H1 (cell line): ENCODE results near the gene TGFA.

Experiments used
- CTCF ChIP-seq, 3 experiments: IDR thresholded peaks; 1 replicate in 2 of 3; 2 replicates in 1 of 3; pipeline versions ENCODE4 v1.5.1 to v1.6.1; 2011; ENCODE audit warnings: low read length in 3 of 3, mild to moderate bottlenecking in 3 of 3, inconsistent platforms in 2 of 3, low read depth in 1 of 3, moderate library complexity in 1 of 3; ENCODE audit not compliant: insufficient read depth in 1 of 3; ENCODE audit errors: control extremely low read depth in 1 of 3
- GABPA ChIP-seq: IDR thresholded peaks from 2 replicates; pipeline ENCODE4 v1.6.1; 2011; ENCODE audit warnings: mild to moderate bottlenecking, low read length, moderate library complexity, borderline replicate concordance; ENCODE audit not compliant: insufficient read depth
- GTF2F1 ChIP-seq: IDR thresholded peaks from 2 replicates; pipeline ENCODE4 v1.6.1; 2012; ENCODE audit warnings: low read depth, low read length, improper control_type of control experiment, borderline replicate concordance
- POLR2A ChIP-seq, 2 experiments: IDR thresholded peaks; 1 replicate in 1 of 2; 2 replicates in 1 of 2; pipeline ENCODE4 v1.6.1; 2011; ENCODE audit warnings: low read depth in 2 of 2, low read length in 2 of 2, mild to moderate bottlenecking in 2 of 2; ENCODE audit errors: control extremely low read depth in 1 of 2
- YY1 ChIP-seq: IDR thresholded peaks from 2 replicates; pipeline ENCODE4 v1.6.1; 2011; ENCODE audit warnings: low read depth, mild to moderate bottlenecking, low read length

- TF ChIP-seq GTF2F1 (no peak), GABPA (no peak), POLR2A (IDR thresholded peaks at IDR 0.05; ENCODE audit: control extremely low read depth in 1 of 2, low read depth in 2 of 2, low read length in 2 of 2) (no peak), YY1 (no peak), CTCF (IDR thresholded peaks at IDR 0.05; ENCODE audit: control extremely low read depth in 1 of 3, insufficient read depth in 1 of 3, low read depth in 1 of 3, low read length in 3 of 3) (no peak)
Observed at GRCh38 chr2:70523672-70523995, 30.0 kb downstream of the TGFA start.
